GM21825 (cell line): ENCODE measurements around the gene PLAAT2.
"Not testable (repeated sequence)": the region's sequence is repeated elsewhere in the genome, so short reads cannot be mapped to it uniquely, and the experiment has no call there.

Experiments
- ATAC-seq: cut with Tn5 transposase; IDR thresholded peaks from one replicate; pipeline ENCODE4 v1.9.1; 2021; ENCODE audit warnings: mild to moderate bottlenecking, moderate library complexity; ENCODE audit not compliant: unreplicated experiment

PLAAT2 gene

DNA sequence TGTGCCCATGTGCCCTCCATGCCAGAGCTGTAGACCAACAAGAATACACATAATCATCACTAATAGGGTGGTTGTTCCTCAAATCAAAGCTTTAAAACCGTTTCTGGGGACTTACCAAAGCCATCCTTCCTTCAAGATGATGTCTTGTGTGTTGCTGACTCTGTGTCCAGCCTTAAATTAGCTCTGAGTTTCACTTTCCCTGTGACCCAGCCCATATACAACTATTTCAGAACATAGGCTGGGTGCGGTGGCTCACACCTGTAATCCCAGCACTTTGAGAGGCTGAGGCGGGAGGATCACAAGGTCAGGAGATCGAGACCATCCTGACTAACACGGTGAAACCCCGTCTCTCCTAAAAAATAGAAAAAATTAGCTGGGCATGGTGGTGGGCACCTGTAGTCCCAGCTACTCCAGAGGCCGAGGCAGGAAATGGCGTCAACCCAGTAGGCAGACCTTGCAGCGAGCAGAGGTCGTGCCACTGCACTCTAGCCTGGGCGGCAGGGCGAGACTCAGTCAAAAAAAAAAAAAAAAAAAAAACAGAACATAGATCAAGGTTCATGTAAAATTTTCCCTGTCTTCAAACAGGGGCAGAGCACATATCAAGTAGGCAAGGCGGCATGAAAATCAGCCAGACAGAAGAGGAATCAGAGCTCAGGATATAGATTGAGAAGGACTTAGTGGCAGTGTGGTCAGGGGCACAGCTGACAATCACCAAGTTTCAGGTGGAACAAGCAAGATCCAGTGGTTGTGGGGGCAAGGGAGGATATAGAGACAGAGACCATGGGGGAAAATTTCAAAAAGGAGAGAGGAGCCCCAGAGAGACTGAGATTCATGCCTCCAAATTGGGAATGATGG is at the start of gene PLAAT2:
Gene PLAAT2 (minus strand): TSS at position 179 of the 855 bp plus-strand sequence. CDS start 55 bp downstream, at position 124.
- ATAC-seq = no peak

- ATAC-seq = no peak
These were observed 49.0 kb upstream of the PLAAT2 start for GRCh38 chr11:63612181-63612580.

DNA sequence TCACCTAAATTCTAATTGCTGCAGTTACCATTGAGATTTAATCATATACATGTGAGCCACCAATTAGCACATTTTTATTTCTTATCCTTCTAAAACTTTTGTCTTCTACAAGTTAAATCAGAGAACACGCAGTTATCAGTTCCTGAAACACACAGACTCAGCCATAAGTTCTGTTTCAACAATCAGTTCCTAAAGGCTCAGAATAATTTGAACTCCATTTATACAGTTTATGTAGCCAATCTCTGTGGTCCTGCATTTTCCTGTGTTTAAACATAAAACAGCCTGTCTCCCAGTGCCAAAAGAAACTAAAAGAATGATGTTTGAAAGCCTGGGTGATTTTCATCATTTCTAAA is 48.2 kb upstream of the PLAAT2 start:
- ATAC-seq = no peak

DNA sequence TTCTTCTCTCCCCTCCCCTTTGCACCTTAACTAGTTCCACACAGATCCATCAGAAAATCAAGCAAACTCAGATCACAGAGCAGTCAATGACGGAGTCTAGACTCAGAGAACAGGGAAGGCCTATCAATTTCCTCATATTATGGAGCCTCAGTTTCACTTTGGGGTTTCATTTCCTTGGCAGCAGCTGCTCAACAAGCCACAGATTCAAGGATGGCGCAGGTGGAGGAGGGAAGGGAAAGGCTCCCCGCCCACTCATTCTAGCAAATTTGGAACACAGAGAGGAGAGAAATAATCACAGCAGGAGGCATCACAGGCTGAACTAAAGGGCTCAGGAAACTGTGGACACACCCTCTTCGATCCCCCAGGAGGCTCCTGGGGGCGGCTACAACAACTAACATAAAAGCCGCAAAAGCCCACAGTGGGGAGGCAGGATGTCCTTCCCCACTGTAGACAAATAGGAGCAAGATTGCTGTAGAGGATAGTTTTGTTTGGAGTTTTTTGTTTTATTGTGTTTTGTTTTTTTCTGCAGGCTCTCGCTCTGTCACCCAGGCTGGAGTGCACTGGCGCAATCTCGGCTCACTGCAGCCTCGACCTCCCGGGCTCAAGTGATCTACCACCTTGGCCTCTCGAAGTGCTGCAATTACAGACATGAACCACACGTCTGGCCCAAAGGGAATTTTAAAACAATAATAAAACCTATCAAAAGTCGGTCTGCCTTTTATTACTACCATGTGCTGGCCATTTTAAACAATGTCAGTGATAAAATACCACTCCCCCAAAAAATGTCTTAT is 47.6 kb upstream of the PLAAT2 start:
- ATAC-seq = no peak

- no peak for ATAC-seq
These were observed 46.9 kb upstream of the PLAAT2 start for GRCh38 chr11:63609971-63610580.

DNA sequence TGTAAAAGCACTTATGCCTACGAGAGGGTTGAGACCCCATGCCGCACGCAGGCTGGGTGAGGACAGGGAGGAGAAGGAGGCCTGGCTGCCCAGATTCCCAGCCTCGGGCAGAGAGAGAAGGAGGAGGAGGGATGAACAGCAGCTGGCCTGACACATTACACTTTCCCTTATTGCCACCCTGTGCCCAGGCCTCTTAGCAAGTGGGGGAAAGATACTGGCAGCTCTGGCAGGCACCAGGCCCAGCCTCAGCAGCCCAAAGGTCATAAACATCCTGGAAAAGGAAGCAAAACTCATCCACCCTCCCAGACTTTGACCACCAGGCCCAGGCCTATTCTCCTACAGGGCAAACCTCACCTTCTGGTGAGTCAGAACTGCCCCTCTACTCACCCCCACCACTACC is 46.4 kb upstream of the PLAAT2 start:
- ATAC-seq = no peak

- ATAC-seq = no peak
These were observed 45.5 kb upstream of the PLAAT2 start for GRCh38 chr11:63608353-63609345.

- no peak for ATAC-seq
These were observed 40.0 kb upstream of the PLAAT2 start for GRCh38 chr11:63603180-63603518.

- ATAC-seq = not testable (repeated sequence)
These were observed 39.4 kb upstream of the PLAAT2 start for GRCh38 chr11:63602290-63603179.

GRCh38 chr11:63599211-63600122 is 36.3 kb upstream of the PLAAT2 start:
- ATAC-seq = no peak

DNA sequence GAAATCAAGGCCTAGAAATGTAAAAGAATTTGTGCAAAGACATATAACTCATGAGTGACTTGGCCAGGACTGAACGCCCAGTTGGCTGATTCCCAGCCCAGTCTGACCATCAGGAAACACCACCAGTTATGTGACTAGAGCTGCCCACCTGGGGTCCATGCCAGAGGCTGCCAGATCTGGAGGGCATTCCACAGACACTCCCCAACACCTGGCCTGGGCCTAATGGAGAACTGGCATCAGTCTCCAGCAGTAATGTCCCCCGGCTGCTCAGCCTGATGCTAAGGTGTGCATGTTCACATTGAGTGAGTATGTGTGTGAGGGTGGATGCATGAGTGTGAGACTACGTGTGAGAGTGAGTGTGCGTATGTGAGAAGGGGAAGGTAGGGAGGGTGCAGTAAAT is 35.4 kb upstream of the PLAAT2 start:
- no peak for ATAC-seq

DNA sequence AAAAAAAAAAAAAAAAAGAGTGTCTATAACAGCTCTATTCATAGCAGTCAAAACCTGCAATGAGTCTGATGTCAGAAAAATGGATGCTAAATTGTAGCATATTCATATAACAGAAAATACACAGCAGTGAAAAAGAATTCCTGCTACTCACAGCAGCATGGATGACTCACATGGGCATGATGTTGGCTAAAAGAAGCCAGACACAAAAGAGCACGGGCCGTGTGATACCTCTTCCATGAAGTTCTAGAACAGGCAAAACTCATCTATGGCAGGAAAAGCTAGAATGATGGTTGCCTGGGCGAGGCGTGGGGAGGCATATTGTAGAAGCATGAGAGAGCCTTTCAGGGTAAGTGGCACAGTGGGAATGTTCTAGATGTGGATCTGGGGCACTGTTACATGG is 32.1 kb upstream of the PLAAT2 start:
- ATAC-seq = no peak

- ATAC-seq = no peak
These were observed 29.8 kb upstream of the PLAAT2 start for GRCh38 chr11:63592975-63593395.

GRCh38 chr11:63590024-63590788 is 27.0 kb upstream of the PLAAT2 start:
- ATAC-seq = no peak

DNA sequence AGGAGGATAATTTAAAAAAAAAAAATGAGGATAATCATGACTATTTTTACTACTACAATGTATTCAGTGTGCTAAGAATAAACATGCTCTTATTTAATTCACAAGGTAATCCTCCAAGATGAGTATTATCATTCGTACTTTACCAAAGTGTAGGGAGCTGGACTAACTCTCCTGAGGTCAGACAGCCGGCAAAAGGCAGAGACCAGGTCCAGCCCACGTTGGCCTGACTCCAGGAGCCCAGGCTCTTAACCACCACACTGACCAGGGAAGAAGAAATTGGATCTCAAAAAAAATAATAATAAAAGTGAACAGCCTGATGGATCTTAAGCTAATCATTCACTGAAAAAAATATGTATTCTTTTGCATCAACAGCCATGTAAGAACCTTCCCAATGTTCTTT is 25.8 kb upstream of the PLAAT2 start:
- no peak for ATAC-seq

DNA sequence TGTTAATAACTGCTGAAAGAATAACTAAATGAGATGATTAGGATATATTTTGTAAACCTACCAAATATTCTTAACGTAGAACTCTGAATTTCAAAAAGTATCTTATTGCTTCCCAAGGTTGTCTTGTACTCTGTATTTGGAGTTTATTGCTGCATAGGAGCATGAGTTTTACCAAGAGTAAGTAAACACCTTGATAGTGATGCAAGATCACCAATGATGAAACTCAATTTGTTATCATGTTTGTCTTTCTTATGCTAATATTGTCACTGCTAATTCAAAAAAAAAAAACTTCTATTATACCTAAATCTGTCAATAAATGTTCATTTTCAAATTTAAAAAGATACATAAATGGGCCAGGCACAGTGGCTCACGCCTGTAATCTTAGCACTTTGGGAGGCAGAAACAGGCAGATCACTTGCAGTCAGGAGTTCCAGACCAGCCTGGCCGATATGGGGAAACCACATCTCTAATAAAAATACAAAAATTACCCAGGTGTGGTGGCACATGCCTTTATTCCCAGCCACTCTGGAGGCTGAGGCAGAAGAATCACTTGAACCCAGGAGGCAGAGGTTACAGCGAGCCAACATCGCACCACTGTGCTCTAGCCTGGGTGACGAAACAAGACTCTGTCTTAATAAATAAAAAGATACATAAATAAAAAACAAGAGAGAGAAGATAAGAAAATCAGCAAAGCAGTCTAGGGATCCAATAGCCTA is 23.4 kb upstream of the PLAAT2 start:
- no peak for ATAC-seq

DNA sequence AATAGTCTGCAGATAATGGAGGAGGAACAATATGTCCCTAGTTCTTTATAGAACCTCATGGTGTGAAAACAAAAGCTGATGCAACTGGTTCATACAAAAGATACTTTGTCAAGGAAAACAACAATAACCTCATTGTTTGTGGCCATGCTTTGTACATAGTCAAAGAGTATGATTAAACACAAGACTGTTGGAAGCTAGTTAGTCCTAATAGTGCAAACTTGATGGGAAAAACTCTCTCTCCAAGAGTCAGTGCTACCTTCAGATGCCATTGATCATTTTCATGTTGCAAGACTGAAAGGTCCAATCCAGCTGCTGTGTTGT is 20.1 kb upstream of the PLAAT2 start:
- ATAC-seq = no peak
